Breast epithelium (tissue), 3 donors: Measurements from ENCODE around the gene UCK1.

Experiments used
- POLR2A ChIP-seq: fragments of 450-650 bp; IDR thresholded peaks from one replicate; pipeline ENCODE4 v1.6.1; 2016; ENCODE audit warnings: antibody characterized with exemption, mild to moderate bottlenecking, moderate library complexity
- POLR2AphosphoS5 ChIP-seq, 3 donors: sonication (generic); formaldehyde crosslinking; IDR thresholded peaks; one replicate each; pipeline ENCODE4 v1.6.1; 2017; ENCODE audit warnings: antibody characterized with exemption in 3 of 3
- TF ChIP-seq, protein P1 (sequence below), 3 donors: fragments of 450-650 bp; IDR thresholded peaks; one replicate each; pipeline ENCODE4 v1.5.1; 2016 to 2017; ENCODE audit warnings: antibody characterized with exemption in 3 of 3, mild to moderate bottlenecking in 3 of 3, moderate library complexity in 3 of 3

DNA sequence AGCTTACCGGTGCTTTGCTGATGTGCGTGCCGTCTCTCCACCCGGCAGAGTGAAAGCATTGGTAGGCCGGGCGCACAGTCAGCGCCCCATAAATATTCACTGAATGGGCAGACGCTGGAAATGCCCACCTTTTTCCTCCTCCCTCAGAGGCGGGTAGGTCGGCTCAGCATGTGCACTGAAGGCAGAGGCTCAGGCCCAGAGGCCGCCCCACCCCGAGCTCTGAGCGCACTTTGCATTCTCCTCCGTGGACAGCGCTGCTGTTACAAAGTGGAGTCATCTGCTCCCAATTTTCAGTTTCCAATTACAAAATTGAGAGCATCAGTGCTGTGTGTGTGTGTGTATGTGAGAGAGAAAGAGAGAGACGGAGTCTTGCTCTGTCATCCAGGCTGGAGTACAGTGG lies 10.6 kb downstream of the UCK1 start:
- TF ChIP-seq, protein P1, sequence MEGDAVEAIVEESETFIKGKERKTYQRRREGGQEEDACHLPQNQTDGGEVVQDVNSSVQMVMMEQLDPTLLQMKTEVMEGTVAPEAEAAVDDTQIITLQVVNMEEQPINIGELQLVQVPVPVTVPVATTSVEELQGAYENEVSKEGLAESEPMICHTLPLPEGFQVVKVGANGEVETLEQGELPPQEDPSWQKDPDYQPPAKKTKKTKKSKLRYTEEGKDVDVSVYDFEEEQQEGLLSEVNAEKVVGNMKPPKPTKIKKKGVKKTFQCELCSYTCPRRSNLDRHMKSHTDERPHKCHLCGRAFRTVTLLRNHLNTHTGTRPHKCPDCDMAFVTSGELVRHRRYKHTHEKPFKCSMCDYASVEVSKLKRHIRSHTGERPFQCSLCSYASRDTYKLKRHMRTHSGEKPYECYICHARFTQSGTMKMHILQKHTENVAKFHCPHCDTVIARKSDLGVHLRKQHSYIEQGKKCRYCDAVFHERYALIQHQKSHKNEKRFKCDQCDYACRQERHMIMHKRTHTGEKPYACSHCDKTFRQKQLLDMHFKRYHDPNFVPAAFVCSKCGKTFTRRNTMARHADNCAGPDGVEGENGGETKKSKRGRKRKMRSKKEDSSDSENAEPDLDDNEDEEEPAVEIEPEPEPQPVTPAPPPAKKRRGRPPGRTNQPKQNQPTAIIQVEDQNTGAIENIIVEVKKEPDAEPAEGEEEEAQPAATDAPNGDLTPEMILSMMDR (IDR thresholded peaks at IDR 0.05): no peak
- TF ChIP-seq POLR2AphosphoS5 (IDR thresholded peaks at IDR 0.05) (no peak), POLR2A (no peak)
